ENCODE measurements around the gene ADAM19. TPM values are rescaled to one million over a fixed set of nuclear protein-coding genes. Genes with fewer than 3 reads are reported as not detected.

Gene ADAM19
- total and polyA plus RNA-seq, 4 donors: 3.1 to 17.6 (median 12.9) TPM

GRCh38 chr5:157612581-157612980 lies 37.0 kb upstream of the ADAM19 start:
- no peak overlapping the region for H3K4me3 ChIP-seq
- no peak overlapping the region for H3K9ac ChIP-seq (ENCODE audit: insufficient read depth in 1 of 2, low read length in 2 of 2)
- 95 to 96% methylated on average over 5 of the region's 5 CpGs for WGBS, 2 donors
- H3K36me3 ChIP-seq (ENCODE audit: control insufficient read depth in 4 of 4, insufficient read depth in 4 of 4, low read length in 4 of 4): no peaks in the 10 kb centered on the region
- H3K27me3 ChIP-seq (ENCODE audit: control insufficient read depth in 3 of 3, insufficient read depth in 3 of 3, low read length in 2 of 3): no peaks in the 10 kb centered on the region
- H3K9me3 ChIP-seq (ENCODE audit: control insufficient read depth in 4 of 4, insufficient read depth in 3 of 4, low read length in 3 of 4): no peaks in the 10 kb centered on the region
- no peak for TF ChIP-seq CTCF (IDR thresholded peaks at IDR 0.05; ENCODE audit: control extremely low read depth, extremely low read depth)
- H3K27ac ChIP-seq (ENCODE audit: low read depth in 1 of 2, low read length in 1 of 2): no peak overlapping the region
- peaks cover 0 to 4% (median 0%) of the 10 kb centered on the region in 5 donors for H3K4me1 ChIP-seq (ENCODE audit: control insufficient read depth in 5 of 5, insufficient read depth in 5 of 5, low read length in 5 of 5)
- DNase-seq (no peak), ATAC-seq (ENCODE audit: insufficient read depth, low FRiP score) (no peak)

DNA sequence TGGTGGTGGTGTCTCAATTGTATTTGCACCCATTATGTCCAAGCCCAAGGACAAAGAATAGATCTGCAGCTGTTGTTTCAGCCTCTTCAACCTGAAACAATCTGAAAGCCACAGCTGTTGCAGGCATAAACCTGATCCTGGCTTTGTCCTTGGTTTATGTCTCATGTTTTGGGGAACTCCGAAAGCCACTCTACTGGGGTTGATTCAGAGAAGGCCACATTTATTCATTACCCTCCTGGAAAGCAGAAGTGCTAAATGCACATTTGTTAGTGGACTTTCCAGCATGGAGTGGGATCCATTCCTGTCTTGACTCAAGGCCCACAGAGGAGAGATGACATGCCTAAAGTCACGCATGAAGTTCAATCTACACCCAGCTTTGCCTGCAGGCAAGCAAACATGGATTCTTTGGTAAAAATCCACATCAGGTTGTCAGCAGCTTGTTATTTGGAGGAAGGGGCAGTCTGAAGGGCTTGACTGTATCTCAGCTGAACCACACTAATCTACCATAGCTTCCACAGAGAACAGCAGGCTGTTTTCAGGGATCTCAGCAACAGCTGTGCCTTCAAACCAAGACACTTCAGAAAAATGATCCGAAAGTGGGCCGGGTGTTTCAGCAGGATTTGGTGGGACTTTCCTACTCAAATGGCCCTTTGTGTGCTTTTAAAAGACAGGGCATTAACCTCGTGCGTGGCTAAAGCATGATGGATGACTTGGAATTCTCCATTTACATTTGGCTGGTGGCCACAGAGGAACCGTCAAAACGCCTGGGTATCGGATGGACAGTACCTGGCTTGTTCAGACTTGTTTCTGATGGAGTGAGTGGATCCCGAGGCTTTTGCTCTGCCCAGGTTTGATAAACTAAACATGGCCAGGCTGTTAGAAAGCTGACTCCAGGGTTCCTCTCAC lies 36.2 kb upstream of the ADAM19 start:
- H3K36me3 ChIP-seq (ENCODE audit: control insufficient read depth in 4 of 4, insufficient read depth in 4 of 4, low read length in 4 of 4): no peaks in the 10 kb centered on the region
- WGBS, 2 donors: 74 to 80% methylated on average over 10 of the region's 10 CpGs

GRCh38 chr5:157610990-157611389 lies 35.4 kb upstream of the ADAM19 start:
- WGBS, 2 donors: 79 to 90% methylated on average over 5 of the region's 5 CpGs
- no peaks in the 10 kb centered on the region for H3K27me3 ChIP-seq (ENCODE audit: control insufficient read depth in 3 of 3, insufficient read depth in 3 of 3, low read length in 2 of 3)
- no peak overlapping the region for H3K27ac ChIP-seq (ENCODE audit: low read depth in 1 of 2, low read length in 1 of 2)
- ATAC-seq (ENCODE audit: insufficient read depth, low FRiP score): no peak
- H3K9me3 ChIP-seq (ENCODE audit: control insufficient read depth in 4 of 4, insufficient read depth in 3 of 4, low read length in 3 of 4): no peaks in the 10 kb centered on the region
- no peak overlapping the region for H3K9ac ChIP-seq (ENCODE audit: insufficient read depth in 1 of 2, low read length in 2 of 2)
- no peak overlapping the region for H3K4me3 ChIP-seq
- TF ChIP-seq CTCF (IDR thresholded peaks at IDR 0.05; ENCODE audit: control extremely low read depth, extremely low read depth): no peak
- DNase-seq: no peak
- H3K4me1 ChIP-seq (ENCODE audit: control insufficient read depth in 5 of 5, insufficient read depth in 5 of 5, low read length in 5 of 5): peaks cover 0 to 4% (median 0%) of the 10 kb centered on the region in 5 donors
- no peaks in the 10 kb centered on the region for H3K36me3 ChIP-seq (ENCODE audit: control insufficient read depth in 4 of 4, insufficient read depth in 4 of 4, low read length in 4 of 4)

More for the DNA sequence above, 36.2 kb upstream of the ADAM19 start:
- Histone ChIP-seq H3K9me3 (ENCODE audit: control insufficient read depth in 4 of 4, insufficient read depth in 3 of 4, low read length in 3 of 4) (no peaks in the 10 kb centered on the region), H3K4me1 (ENCODE audit: control insufficient read depth in 5 of 5, insufficient read depth in 5 of 5, low read length in 5 of 5) (peaks cover 0 to 4% (median 0%) of the 10 kb centered on the region in 5 donors), H3K4me3 (no peak overlapping the region), H3K9ac (ENCODE audit: insufficient read depth in 1 of 2, low read length in 2 of 2) (no peak overlapping the region), H3K27ac (ENCODE audit: low read depth in 1 of 2, low read length in 1 of 2) (no peak overlapping the region), H3K27me3 (ENCODE audit: control insufficient read depth in 3 of 3, insufficient read depth in 3 of 3, low read length in 2 of 3) (no peaks in the 10 kb centered on the region)
- DNase-seq (no peak), ATAC-seq (ENCODE audit: insufficient read depth, low FRiP score) (no peak)
- TF ChIP-seq CTCF (IDR thresholded peaks at IDR 0.05; ENCODE audit: control extremely low read depth, extremely low read depth): no peak
